WTC11 (cell line): ENCODE measurements around the gene NAA80.

Source experiments
- ATF1 ChIP-seq: sonication (generic); formaldehyde crosslinking; IDR thresholded peaks from 2 replicates; pipeline ENCODE4 v1.8.1; 2023; ENCODE audit warnings: mild to moderate bottlenecking, moderate library complexity, missing genetic modification reagents
- CREM ChIP-seq: sonication (generic); formaldehyde crosslinking; IDR thresholded peaks from 2 replicates; pipeline ENCODE4 v1.8.1; 2022; ENCODE audit warnings: mild to moderate bottlenecking, missing genetic modification reagents, moderate library complexity
- FOXP1 ChIP-seq: sonication (generic); formaldehyde crosslinking; IDR thresholded peaks from 2 replicates; pipeline ENCODE4 v1.8.0; 2022; ENCODE audit warnings: missing genetic modification reagents, mild to moderate bottlenecking, moderate library complexity, borderline replicate concordance
- GRHL2 ChIP-seq: fragments of 250-450 bp; sonication (Bioruptor Pico); IDR thresholded peaks from 2 replicates; pipeline ENCODE4 v1.8.0; 2022; ENCODE audit warnings: mild to moderate bottlenecking, moderate library complexity; ENCODE audit not compliant: insufficient replicate concordance, severe bottlenecking
- NFATC4 ChIP-seq: fragments of 250-450 bp; sonication (Bioruptor Pico); IDR thresholded peaks from 2 replicates; pipeline ENCODE4 v1.9.0; 2021; ENCODE audit warnings: mild to moderate bottlenecking
- NR3C1 ChIP-seq: sonication (generic); formaldehyde crosslinking; conservative IDR thresholded peaks from 2 replicates; pipeline ENCODE4 v1.8.1; 2023; ENCODE audit warnings: low read depth, mild to moderate bottlenecking, missing genetic modification reagents
- SMAD3 ChIP-seq: sonication (generic); formaldehyde crosslinking; IDR thresholded peaks from 2 replicates; pipeline ENCODE4 v1.8.0; 2022; ENCODE audit warnings: missing genetic modification reagents, mild to moderate bottlenecking, borderline replicate concordance
- TEAD4 ChIP-seq: sonication (generic); formaldehyde crosslinking; IDR thresholded peaks from 2 replicates; pipeline ENCODE4 v1.8.0; 2022; ENCODE audit warnings: mild to moderate bottlenecking, missing genetic modification reagents
- ZNF263 ChIP-seq: sonication (generic); formaldehyde crosslinking; IDR thresholded peaks from 2 replicates; pipeline ENCODE4 v1.8.1; 2022; ENCODE audit warnings: low read depth, mild to moderate bottlenecking, moderate library complexity, missing genetic modification reagents
- ZNF416 ChIP-seq: fragments of 250-450 bp; sonication (Bioruptor Pico); IDR thresholded peaks from 2 replicates; pipeline ENCODE4 v1.9.0; 2021; ENCODE audit warnings: mild to moderate bottlenecking, inconsistent platforms
- ZNF423 ChIP-seq: fragments of 250-450 bp; sonication (Bioruptor Pico); IDR thresholded peaks from 2 replicates; pipeline ENCODE4 v2.1.2; 2022; ENCODE audit warnings: mild to moderate bottlenecking, moderate library complexity
- TF ChIP-seq, protein P1 (sequence below): fragments of 200-600 bp; IDR thresholded peaks from 2 replicates; pipeline ENCODE4 v1.8.0; 2022; ENCODE audit warnings: antibody characterized with exemption
- TF ChIP-seq, protein P2 (sequence below): sonication (generic); formaldehyde crosslinking; IDR thresholded peaks from 2 replicates; pipeline ENCODE4 v1.8.1; 2022; ENCODE audit warnings: low read depth, mild to moderate bottlenecking, moderate library complexity, missing genetic modification reagents, borderline replicate concordance

DNA sequence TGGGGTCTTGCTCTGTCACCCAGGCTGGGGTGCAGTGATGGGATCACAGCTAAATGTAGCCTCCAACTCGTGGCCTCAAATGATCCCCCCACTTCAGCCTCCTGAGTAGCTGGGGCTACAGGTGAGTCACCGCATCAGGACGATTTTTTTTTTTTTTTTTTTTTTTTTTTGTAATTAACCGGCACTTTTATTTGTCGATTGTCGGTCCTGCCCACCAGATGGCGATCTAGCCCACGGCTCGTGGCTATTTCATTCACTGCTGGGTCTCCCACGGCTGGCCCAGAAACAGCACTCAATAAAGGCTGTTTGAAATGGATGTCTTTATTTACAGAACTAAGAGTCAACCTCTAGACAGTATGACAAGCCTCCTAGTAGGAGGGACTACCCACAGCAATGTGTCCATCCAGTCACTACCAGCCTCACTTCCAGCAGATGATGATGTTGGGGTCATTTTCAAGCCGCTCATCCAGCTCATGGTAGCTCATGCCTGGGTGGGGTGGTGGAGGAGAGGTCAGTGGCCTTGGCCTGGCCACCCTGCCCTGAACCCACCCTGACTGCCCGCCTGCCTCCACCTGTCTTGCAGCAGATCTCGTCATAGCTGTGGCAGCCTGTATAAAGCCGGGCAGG, 48.1 kb upstream of the NAA80 start:
- TF ChIP-seq, protein P1, sequence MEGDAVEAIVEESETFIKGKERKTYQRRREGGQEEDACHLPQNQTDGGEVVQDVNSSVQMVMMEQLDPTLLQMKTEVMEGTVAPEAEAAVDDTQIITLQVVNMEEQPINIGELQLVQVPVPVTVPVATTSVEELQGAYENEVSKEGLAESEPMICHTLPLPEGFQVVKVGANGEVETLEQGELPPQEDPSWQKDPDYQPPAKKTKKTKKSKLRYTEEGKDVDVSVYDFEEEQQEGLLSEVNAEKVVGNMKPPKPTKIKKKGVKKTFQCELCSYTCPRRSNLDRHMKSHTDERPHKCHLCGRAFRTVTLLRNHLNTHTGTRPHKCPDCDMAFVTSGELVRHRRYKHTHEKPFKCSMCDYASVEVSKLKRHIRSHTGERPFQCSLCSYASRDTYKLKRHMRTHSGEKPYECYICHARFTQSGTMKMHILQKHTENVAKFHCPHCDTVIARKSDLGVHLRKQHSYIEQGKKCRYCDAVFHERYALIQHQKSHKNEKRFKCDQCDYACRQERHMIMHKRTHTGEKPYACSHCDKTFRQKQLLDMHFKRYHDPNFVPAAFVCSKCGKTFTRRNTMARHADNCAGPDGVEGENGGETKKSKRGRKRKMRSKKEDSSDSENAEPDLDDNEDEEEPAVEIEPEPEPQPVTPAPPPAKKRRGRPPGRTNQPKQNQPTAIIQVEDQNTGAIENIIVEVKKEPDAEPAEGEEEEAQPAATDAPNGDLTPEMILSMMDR: peak; percentile 57
- TF ChIP-seq NR3C1 (CRISPR knock-in tag): no peak
- TF ChIP-seq NFATC4 (CRISPR knock-in tag): no peak
- TF ChIP-seq FOXP1: no peak
- TF ChIP-seq SMAD3 (CRISPR knock-in tag): no peak
- no peak for TF ChIP-seq CREM
- no peak for TF ChIP-seq ZNF423
- TF ChIP-seq ZNF416 (CRISPR knock-in tag): no peak
- TF ChIP-seq TEAD4 (CRISPR knock-in tag): no peak
- TF ChIP-seq, protein P2, sequence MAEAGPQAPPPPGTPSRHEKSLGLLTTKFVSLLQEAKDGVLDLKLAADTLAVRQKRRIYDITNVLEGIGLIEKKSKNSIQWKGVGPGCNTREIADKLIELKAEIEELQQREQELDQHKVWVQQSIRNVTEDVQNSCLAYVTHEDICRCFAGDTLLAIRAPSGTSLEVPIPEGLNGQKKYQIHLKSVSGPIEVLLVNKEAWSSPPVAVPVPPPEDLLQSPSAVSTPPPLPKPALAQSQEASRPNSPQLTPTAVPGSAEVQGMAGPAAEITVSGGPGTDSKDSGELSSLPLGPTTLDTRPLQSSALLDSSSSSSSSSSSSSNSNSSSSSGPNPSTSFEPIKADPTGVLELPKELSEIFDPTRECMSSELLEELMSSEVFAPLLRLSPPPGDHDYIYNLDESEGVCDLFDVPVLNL (CRISPR knock-in tag): no peak
- TF ChIP-seq ZNF263 (CRISPR knock-in tag): no peak
- no peak for TF ChIP-seq ATF1 (CRISPR knock-in tag)
- no peak for TF ChIP-seq GRHL2
